ENCODE measurements around the gene COL4A2.

DNA sequence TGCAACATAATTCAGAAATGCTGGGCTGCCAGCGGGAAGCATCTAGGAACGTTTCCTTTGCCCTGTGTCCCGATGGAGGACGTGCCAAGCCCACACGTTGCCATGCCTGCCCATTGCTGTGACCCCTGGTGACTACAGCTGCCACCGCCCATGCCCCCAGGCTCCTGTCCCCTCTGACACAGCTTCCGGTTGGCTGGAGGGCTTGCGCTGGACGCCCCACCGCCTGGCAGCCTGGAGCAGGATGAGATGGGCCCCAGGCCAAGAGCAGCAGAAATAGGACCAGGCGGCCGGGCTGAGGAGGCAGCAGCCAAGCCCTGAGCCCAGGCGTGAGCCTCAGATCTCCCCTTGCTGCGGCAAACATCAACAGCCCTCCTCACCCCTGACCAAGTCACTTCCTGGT, 125.9 kb downstream of the COL4A2 start:
- TF ChIP-seq POLR2A (IDR thresholded peaks at IDR 0.05; ENCODE audit: low read depth, low read length) (no peak), POLR2AphosphoS5 (IDR thresholded peaks at IDR 0.05; ENCODE audit: low read depth, low read length) (no peak), TAF1 (IDR thresholded peaks at IDR 0.05; ENCODE audit: borderline replicate concordance, low read depth, low read length) (no peak)
